IPS-15b (cell line): ENCODE measurements around the gene LHPP.
"Not testable (repeated sequence)": the region's sequence is repeated elsewhere in the genome, so short reads cannot be mapped to it uniquely, and the experiment has no call there.

Source experiments
- H3K27me3 ChIP-seq: one replicate; pipeline ENCODE4 v1.6.1; 2013; ENCODE audit warnings: low read length; ENCODE audit not compliant: control insufficient read depth, insufficient read depth
- H3K36me3 ChIP-seq: one replicate; pipeline ENCODE4 v1.6.1; 2013; ENCODE audit warnings: low read length; ENCODE audit not compliant: control insufficient read depth, insufficient read depth
- H3K4me1 ChIP-seq: one replicate; pipeline ENCODE4 v1.6.1; 2013; ENCODE audit warnings: mild to moderate bottlenecking, low read length; ENCODE audit not compliant: control insufficient read depth, insufficient read depth
- H3K4me3 ChIP-seq: one replicate; pipeline ENCODE4 v1.5.1; 2013; ENCODE audit warnings: low read depth, low read length
- H3K9ac ChIP-seq: one replicate; pipeline ENCODE4 v1.6.1; 2013; ENCODE audit warnings: low read depth, mild to moderate bottlenecking, low read length
- H3K9me3 ChIP-seq: one replicate; pipeline ENCODE4 v1.6.1; 2013; ENCODE audit warnings: mild to moderate bottlenecking, low read length; ENCODE audit not compliant: control insufficient read depth, insufficient read depth

Gene LHPP

DNA sequence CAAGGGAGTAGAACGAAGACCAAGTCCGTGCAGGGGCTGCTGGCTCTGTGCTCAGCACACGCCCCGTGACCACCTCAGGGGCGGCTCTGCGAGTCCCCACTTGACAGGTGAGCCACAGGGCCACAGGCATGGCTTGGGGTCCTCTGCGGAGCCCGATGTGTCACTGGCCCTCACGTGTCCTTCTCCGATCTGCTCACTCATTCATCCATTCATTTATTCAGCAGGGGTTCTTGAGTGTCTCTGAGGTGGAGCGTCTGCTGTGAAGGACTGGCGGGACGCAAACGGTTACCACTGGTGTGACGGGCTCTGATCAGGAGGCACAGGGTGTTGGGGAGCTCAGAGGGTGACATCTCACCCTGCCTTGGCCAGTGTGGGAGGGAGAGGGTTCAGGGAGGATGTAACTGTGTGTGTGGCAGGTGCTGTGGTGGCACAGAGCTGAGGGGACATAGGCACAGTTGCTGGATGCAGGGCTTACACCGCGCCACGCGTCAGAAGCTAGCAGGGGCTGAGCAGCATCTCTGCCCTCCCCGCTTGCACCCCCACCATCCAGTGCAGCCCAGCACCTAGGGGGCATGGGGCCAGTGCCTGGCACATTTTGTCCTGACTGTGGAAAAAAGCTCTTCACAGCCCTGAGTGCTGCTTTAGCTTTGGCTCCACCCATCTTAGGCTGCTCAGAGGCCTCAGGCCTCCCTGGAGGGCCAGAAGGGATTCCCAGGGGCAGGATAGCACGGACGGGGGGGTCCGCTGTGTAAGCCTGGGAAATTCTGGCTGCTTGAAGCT is 116.8 kb downstream of the LHPP start:
- Histone ChIP-seq H3K9ac (no peak overlapping the region), H3K27me3 (no peaks in the 10 kb centered on the region), H3K4me1 (no peaks in the 10 kb centered on the region), H3K4me3 (no peak overlapping the region), H3K36me3 (no peaks in the 10 kb centered on the region), H3K9me3 (no peaks in the 10 kb centered on the region)

DNA sequence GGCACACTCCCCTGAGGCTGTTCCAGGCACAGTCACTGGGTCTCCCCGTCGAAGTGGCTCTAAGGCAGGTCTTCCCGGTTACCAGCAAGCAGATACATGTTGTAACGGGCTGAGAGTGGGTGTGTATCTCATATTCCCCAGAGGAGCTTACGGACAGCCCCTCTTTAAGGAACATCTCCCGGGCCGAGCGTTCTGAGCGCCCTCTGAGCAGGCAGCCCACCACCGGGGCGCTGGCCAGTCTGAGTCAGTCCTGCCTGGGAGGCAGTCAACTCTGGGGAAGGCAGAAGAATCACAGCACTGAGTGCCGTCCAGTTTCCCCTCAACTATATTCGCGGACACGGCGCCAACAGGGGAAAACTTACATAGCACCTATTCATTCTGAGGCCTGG is 117.4 kb downstream of the LHPP start:
- no peak overlapping the region for H3K9ac ChIP-seq
- no peak overlapping the region for H3K4me3 ChIP-seq
- H3K36me3 ChIP-seq = no peaks in the 10 kb centered on the region
- H3K9me3 ChIP-seq = no peaks in the 10 kb centered on the region
- H3K27me3 ChIP-seq = no peaks in the 10 kb centered on the region
- no peaks in the 10 kb centered on the region for H3K4me1 ChIP-seq

DNA sequence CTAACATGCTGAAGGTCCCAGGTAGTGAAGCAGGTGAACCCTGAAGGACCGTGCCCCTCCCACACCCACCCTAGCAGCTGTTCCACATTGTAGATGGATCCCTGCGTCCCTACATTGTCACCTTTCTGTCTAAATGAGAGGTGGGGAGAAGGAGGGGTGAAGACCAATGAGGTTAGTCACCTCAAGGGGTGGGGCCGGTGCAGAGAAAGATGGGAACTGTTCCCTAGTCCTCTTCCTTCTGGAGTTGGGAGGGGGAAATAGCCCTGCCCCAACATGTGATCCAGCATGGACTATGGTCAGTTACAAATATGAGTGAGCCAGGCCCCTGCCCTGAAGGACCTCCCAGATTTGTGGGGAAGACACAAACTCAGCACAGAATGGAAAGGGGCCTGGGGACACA is 124.5 kb downstream of the LHPP start:
- Histone ChIP-seq H3K9me3 (no peaks in the 10 kb centered on the region), H3K4me1 (no peaks in the 10 kb centered on the region), H3K27me3 (no peaks in the 10 kb centered on the region), H3K36me3 (no peaks in the 10 kb centered on the region), H3K4me3 (no peak overlapping the region), H3K9ac (no peak overlapping the region)

- Histone ChIP-seq H3K4me1 (no peaks in the 10 kb centered on the region), H3K36me3 (no peaks in the 10 kb centered on the region), H3K9me3 (no peaks in the 10 kb centered on the region), H3K9ac (no peak overlapping the region), H3K4me3 (no peak overlapping the region), H3K27me3 (no peaks in the 10 kb centered on the region)
Observed at GRCh38 chr10:124587811-124588211, 126.2 kb downstream of the LHPP start.

DNA sequence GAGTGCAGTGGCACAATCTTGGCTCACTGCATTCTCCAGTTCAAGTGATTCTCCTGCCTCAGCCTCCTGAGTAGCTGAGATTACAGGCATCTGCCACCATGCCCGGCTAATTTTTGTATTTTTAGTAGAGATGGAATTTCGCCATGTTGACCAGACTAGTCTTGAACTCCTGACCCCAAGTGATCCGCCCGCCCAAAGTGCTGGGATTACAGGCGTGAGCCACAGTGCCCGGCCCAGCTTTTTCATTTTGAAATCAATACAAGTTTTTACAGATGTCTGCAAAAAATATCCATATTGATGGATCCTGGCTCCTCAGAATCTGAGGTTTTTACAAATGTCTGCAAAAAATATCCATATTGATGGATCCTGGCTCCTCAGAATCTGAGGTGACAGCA is 126.7 kb downstream of the LHPP start:
- H3K9me3 ChIP-seq, H3K27me3 ChIP-seq, H3K36me3 ChIP-seq, H3K4me1 ChIP-seq, H3K9ac ChIP-seq, H3K4me3 ChIP-seq: not testable (repeated sequence)

- H3K9me3 ChIP-seq = no peaks in the 10 kb centered on the region
- H3K4me3 ChIP-seq = no peak overlapping the region
- no peak overlapping the region for H3K9ac ChIP-seq
- no peaks in the 10 kb centered on the region for H3K27me3 ChIP-seq
- H3K36me3 ChIP-seq = no peaks in the 10 kb centered on the region
- no peaks in the 10 kb centered on the region for H3K4me1 ChIP-seq
Observed at GRCh38 chr10:124588736-124589490, 127.3 kb downstream of the LHPP start.

DNA sequence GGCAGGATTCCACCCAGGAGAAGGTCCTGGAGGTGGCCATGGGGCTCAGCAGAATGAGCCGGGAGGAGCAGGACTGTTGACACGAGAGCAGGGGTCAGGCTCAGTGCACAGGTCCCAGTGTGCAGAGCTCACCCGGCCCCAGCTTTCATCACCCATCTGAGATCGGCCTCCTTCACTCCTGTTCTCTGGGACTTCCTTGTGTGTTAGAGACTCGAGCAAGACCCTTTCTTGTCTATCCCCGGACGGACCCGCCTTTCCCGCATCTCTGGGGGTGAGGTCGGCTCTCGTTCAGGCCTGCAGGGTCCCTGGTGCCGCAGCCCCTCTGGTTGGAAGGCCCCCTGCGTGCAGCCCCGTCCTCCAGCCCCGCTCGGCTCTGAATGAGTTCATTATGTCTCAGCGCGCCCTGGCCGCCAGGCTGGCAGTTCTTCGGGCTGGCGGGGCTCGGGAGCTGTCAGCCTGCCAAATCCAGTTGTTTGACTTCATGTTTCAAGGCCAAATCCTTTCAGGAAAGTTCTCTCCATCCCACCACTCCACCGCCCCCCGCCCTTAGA is 127.9 kb downstream of the LHPP start:
- H3K4me1 ChIP-seq = no peaks in the 10 kb centered on the region
- no peak overlapping the region for H3K4me3 ChIP-seq
- no peaks in the 10 kb centered on the region for H3K27me3 ChIP-seq
- H3K36me3 ChIP-seq = no peaks in the 10 kb centered on the region
- no peak overlapping the region for H3K9ac ChIP-seq
- no peaks in the 10 kb centered on the region for H3K9me3 ChIP-seq

GRCh38 chr10:124590216-124591122 is 128.8 kb downstream of the LHPP start:
- no peaks in the 10 kb centered on the region for H3K36me3 ChIP-seq
- H3K4me1 ChIP-seq = no peaks in the 10 kb centered on the region
- H3K9me3 ChIP-seq = no peaks in the 10 kb centered on the region
- no peak overlapping the region for H3K9ac ChIP-seq
- no peaks in the 10 kb centered on the region for H3K27me3 ChIP-seq
- H3K4me3 ChIP-seq = no peak overlapping the region

DNA sequence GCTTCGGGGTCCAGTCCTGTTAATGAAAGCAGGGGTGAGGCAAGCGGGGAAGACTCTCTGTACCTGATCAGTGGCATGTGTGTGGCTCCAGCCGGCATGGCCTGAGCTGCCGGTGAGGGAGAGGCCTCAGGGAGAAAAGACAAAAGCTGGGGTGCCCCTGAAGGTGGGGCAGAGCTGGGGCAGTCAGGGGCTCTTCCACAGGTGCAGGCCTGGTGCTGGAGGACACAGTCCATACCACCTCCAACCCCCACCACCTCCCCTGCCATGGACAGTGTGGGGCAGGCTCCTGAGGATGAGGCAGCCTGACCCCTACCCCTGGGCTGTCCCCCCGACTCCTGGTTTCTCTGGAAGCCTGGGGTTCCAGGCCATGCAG is 129.5 kb downstream of the LHPP start:
- Histone ChIP-seq H3K27me3 (no peaks in the 10 kb centered on the region), H3K36me3 (no peaks in the 10 kb centered on the region), H3K4me1 (no peaks in the 10 kb centered on the region), H3K9ac (no peak overlapping the region), H3K4me3 (no peak overlapping the region), H3K9me3 (no peaks in the 10 kb centered on the region)

DNA sequence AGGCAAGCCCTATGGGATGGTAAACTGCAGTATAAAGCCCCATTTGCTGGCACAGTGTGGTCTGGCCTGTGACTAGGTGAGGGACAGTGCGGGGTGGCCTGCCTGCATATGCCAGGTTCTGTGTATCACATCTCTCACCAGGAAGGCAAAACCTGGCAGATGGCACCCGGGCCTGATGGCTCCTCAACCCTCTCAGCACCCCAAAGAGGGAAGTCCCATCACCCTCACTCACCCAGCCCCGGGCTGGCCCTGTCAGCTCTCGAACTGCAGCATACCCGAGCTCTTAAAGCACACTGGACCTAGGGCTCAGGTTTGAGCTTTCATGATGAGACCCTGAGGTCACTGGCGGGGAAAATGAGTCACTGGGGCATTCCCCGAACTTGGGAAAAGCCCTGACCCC is 130.5 kb downstream of the LHPP start:
- Histone ChIP-seq H3K36me3 (no peaks in the 10 kb centered on the region), H3K4me1 (no peaks in the 10 kb centered on the region), H3K4me3 (no peak overlapping the region), H3K9me3 (no peaks in the 10 kb centered on the region), H3K27me3 (no peaks in the 10 kb centered on the region), H3K9ac (no peak overlapping the region)

- Histone ChIP-seq H3K4me3 (no peak overlapping the region), H3K36me3 (no peaks in the 10 kb centered on the region), H3K27me3 (no peaks in the 10 kb centered on the region), H3K4me1 (no peaks in the 10 kb centered on the region), H3K9ac (no peak overlapping the region), H3K9me3 (no peaks in the 10 kb centered on the region)
Observed at GRCh38 chr10:124592736-124593430, 131.3 kb downstream of the LHPP start.
